Measurements from ENCODE around the gene KRT26. TPM values are rescaled to one million over a fixed set of nuclear protein-coding genes. Genes with fewer than 3 reads are reported as not detected.

Gene KRT26
- total and polyA plus RNA-seq, 2 of the 4 experiments (the other 2 are of a cell fraction) = not detected

- Histone ChIP-seq H2BK15ac (ENCODE audit: low read depth, low read length) (no peak overlapping the region), H3K27me3 (ENCODE audit: control insufficient read depth, insufficient read depth, low read length) (peaks cover 43% of the 10 kb centered on the region), H2AK9ac (replicated peaks; ENCODE audit: low read depth, low read length, poor library complexity) (no peak overlapping the region), H3K4ac (ENCODE audit: low read depth, low read length) (no peak overlapping the region), H3K9me3 (ENCODE audit: control insufficient read depth, insufficient read depth, low read length) (no peaks in the 10 kb centered on the region), H3K9me1 (ENCODE audit: insufficient read depth, low read length) (no peaks in the 10 kb centered on the region), H3K4me3 (ENCODE audit: insufficient read depth, low read depth, low read length) (no peak overlapping the region), H2BK120ac (ENCODE audit: low read depth, low read length) (no peak overlapping the region), H4K5ac (ENCODE audit: low read depth, low read length) (no peak overlapping the region), H2AFZ (replicated peaks; ENCODE audit: low read length, poor library complexity) (no peak overlapping the region), H3K4me2 (ENCODE audit: low read depth, low read length) (no peak overlapping the region), H2BK20ac (ENCODE audit: low read depth, low read length) (no peak overlapping the region), H4K8ac (ENCODE audit: low read depth in 2 of 2, low read length in 2 of 2) (no peak overlapping the region), H3K14ac (replicated peaks; ENCODE audit: low read depth, low read length) (no peak overlapping the region), H4K91ac (ENCODE audit: insufficient read depth, low read depth, low read length) (no peak overlapping the region), H3K36me3 (ENCODE audit: control insufficient read depth, insufficient read depth, low read length) (no peaks in the 10 kb centered on the region), H3K4me1 (ENCODE audit: control insufficient read depth, insufficient read depth, low read length) (no peaks in the 10 kb centered on the region), H4K20me1 (ENCODE audit: insufficient read depth, low read length) (no peaks in the 10 kb centered on the region), H3K9ac (ENCODE audit: low read depth, low read length) (no peak overlapping the region), H3K56ac (ENCODE audit: extremely low read depth, insufficient read depth, low read length) (no peak overlapping the region), H3K79me1 (ENCODE audit: low read depth in 1 of 2, low read length in 2 of 2) (no peaks in the 10 kb centered on the region), H3K18ac (ENCODE audit: low read depth, low read length) (no peak overlapping the region), H3K23ac (ENCODE audit: low read depth, low read length) (no peak overlapping the region), H2AK5ac (ENCODE audit: low read depth, low read length) (no peak overlapping the region), H3K27ac (ENCODE audit: insufficient read depth, low read length) (no peak overlapping the region), H2BK5ac (ENCODE audit: low read depth, low read length, poor library complexity, severe bottlenecking) (no peak overlapping the region)
- POLR2A ChIA-PET (ENCODE audit: unreplicated experiment) = no interaction called here
- WGBS, 2 experiments (ENCODE audit: extremely low coverage in 2 of 2, insufficient read length in 1 of 2) = 83% methylated on average over 1 of the region's 6 CpGs; no CpG with 5 or more reads in 1 of the 2 experiments
- dilution Hi-C loops (cut with HindIII; ENCODE audit: low sequenced_read_pairs, unreplicated experiment) = no loop called here
- no TSS peak for BruUV-seq (replicated peaks)
- in situ Hi-C loops (cut with MboI; ENCODE audit: low sequenced_read_pairs) = no loop called here
- DNase-seq = no peak
- intact Hi-C loops (cut with micrococcal nuclease) = no loop called here
- ATAC-seq (ENCODE audit: low read depth) = no peak
- CTCF ChIA-PET = no interaction called here
- TF ChIP-seq FOS (IDR thresholded peaks at IDR 0.05; ENCODE audit: low read depth, low read length) (no peak), MXI1 (IDR thresholded peaks at IDR 0.05; ENCODE audit: borderline replicate concordance, low read depth, low read length) (no peak), BHLHE40 (IDR thresholded peaks at IDR 0.05; ENCODE audit: low read depth, low read length) (no peak), CEBPB (IDR thresholded peaks at IDR 0.05; ENCODE audit: low read depth, low read length) (no peak), RAD21 (IDR thresholded peaks at IDR 0.05; ENCODE audit: low read length) (no peak), MAFK (IDR thresholded peaks at IDR 0.05; ENCODE audit: low read depth, low read length) (no peak), NFE2L2 (IDR thresholded peaks at IDR 0.05; ENCODE audit: low read depth, low read length) (no peak), CHD1 (IDR thresholded peaks at IDR 0.05; ENCODE audit: low read depth, low read length) (no peak), RCOR1 (IDR thresholded peaks at IDR 0.05; ENCODE audit: insufficient replicate concordance, low read length) (no peak), RFX5 (IDR thresholded peaks at IDR 0.05; ENCODE audit: low read depth, low read length) (no peak), USF2 (IDR thresholded peaks at IDR 0.05; ENCODE audit: low read depth, low read length) (no peak), SMC3 (IDR thresholded peaks at IDR 0.05; ENCODE audit: low read depth, low read length) (no peak), POLR2A (IDR thresholded peaks at IDR 0.05; ENCODE audit: low read depth, low read length) (no peak), CTCF (conservative IDR thresholded peaks at IDR 0.05; ENCODE audit: low read depth, low read length) (no peak), MAZ (IDR thresholded peaks at IDR 0.05; ENCODE audit: borderline replicate concordance, low read depth, low read length) (no peak), ELK1 (IDR thresholded peaks at IDR 0.05; ENCODE audit: borderline replicate concordance, low read depth, low read length) (no peak)
These were observed 38.0 kb downstream of the KRT26 start for GRCh38 chr17:40734018-40734417.
